T-helper 2 cell (primary cell): ENCODE results near the gene LETMD1.
A peak's percentile ranks its signal among the peaks of the same experiment; 100 is the strongest.
"Not testable (repeated sequence)": the region's sequence is repeated elsewhere in the genome, so short reads cannot be mapped to it uniquely, and the experiment has no call there.

ENCODE experiments used
- DNase-seq, 5 experiments: peaks; one replicate each; pipeline versions ENCODE4 v3.0.0 to v3.0.0-alpha.2; 2012 to 2022

Gene LETMD1

DNA sequence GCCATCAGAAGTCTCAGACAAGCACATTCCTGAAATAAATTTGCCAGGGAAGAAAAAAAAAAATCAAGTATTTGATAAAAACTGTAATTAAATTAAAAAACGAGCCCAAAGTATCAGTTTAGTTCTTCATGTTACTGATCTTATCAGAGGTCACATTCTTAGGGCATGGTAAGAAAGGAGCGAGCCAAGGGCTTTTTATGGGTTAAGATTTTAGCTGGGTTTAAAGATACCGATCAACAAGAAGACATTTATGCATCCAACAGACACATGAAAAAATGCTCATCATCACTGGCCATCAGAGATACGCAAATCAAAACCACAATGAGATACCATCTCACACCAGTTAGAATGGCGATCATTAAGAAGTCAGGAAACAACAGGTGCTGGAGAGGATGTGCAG, 30.2 kb downstream of the LETMD1 start:
- DNase-seq = peak in 1 of 5 experiments; percentile 63

DNA sequence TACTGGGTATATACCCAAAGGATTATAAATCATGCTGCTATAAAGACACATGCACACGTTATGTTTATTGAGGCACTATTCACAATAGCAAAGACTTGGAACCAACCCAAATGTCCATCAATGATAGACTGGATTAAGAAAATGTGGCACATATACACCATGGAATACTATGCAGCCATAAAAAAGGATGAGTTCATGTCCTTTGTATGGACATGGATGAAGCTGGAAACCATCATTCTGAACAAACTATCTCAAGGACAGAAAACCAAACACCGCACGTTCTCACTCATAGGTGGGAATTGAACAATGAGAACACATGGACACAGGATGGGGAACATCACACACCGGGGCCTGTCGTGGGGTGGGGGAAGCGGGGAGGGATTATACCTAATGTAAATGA, 30.7 kb downstream of the LETMD1 start:
- DNase-seq = not testable (repeated sequence)

DNA sequence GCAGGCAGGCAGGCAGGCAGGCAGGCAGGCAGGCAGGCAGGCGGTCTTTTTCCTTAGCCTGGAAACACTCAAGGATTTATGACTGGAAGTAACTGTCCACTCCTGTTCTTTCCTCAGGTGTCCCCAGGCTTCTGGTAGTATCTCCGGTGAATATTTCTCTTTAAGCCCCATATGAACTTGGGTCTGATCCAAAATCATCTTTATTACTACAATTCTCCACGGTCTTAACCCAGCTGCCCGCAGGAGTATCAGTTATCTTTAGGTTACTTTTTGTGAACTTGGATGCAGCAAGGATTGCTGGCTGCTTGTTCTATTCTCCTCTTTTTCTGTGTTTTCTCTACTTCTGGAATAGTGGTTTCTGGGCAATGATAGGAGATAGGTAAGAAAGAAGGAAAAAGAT, 32.0 kb downstream of the LETMD1 start:
- DNase-seq = no peak

DNA sequence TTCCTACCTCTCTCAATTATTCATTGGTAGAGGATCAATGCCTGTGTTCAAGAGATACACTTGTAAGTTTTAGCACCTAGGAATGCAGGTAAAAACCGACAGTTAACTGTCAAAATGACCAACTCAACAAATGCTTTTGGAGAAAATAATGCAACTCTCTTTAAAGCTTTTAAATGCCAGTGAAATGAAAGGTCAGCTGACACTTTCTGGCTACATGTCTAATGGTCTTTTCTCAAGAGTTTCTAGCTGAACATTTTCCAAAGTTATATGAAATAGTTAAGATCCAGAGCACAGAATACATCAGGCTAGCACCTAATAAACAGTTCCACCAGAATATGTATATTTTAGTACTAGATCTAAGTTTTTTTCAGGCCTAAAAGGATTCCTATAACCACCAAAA, 33.3 kb downstream of the LETMD1 start:
- DNase-seq = no peak

DNA sequence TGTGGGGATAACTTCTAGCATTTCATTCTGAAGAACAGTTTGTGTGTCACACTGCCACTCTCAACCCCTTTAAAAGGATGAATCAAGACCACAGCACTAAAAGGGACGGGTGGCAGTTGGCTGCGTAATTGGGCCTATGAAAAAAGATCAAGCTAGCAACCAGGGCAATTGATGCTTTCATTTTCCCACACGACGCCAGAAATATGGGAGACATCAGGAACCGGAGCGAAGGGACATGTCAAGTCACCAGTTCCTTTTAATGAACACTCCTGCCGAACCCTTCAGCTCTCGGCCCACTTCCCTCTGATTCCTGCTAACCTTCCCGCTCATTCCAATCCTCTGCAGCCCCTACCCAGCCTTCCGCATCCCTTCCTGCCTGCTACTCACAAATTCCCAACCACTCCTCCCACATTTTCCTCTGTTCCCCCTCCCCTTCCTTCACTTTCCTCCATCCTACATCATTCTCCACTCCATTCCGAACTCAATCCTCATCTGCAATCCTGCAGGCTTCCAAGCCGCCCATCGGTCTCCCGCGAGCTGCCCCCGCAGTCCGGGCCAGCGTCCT, 34.5 kb downstream of the LETMD1 start:
- DNase-seq = peak in 2 of 5 experiments; percentile 4 to 57

DNA sequence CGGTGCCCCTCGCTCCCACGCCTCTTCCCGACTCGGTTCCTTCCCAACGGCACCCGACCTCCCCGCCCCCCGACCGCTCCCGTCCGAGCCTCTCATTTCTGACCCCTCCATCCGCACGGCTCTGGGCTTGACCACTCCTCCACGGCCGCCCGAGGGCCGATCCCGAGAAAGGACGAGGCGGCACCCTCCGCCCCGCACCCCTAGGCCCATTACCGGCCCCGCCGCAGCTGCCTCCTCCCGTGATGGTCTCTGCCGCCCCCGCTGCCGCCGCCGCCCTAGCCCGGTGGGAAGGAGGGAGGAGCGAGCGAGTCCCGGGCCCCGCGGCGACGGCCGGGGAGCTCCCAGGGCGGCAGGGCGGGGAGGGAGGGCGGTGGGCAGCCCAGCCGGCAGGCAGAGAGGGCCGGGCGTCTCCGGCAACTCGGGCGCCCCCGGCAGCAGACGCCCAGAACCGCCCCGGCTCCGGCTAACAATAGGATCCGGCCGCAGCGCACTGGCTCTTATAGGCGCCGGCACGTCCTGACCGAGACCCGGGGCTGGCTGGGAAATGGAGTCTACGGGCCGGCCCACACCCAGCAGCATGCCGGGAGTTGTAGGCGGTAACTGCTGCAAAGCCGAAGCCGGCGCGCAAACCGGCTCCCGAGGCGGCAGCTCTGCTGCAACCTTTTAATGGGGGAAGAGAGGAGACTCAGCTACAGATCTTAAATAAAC, 35.2 kb downstream of the LETMD1 start, which contains the start of gene CSRNP2:
Gene CSRNP2 (minus strand): TSS at position 471 of the 708 bp plus-strand sequence. CDS start 7,035 bp downstream, outside the sequence.
- peak; percentile 91 to 98 (median 92) for DNase-seq

DNA sequence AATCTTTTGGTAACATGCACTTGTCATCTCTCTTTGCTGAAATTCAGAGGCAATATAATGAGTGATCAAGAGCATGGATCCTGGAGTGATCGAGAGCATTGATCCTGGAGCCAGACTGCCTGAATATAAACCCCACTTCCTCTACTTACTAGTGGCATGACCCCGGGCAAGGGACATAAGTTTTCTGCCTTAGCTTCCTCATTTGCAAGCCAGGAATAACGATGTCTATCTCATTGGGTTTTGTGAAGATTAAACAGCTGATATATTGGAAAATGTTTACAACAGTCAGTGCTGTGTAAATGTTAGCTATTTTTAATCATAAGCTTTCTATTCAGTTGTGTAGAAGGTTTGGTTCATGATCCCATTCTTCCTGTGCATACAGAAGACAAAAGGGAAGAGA, 37.6 kb downstream of the LETMD1 start:
- no peak for DNase-seq

DNA sequence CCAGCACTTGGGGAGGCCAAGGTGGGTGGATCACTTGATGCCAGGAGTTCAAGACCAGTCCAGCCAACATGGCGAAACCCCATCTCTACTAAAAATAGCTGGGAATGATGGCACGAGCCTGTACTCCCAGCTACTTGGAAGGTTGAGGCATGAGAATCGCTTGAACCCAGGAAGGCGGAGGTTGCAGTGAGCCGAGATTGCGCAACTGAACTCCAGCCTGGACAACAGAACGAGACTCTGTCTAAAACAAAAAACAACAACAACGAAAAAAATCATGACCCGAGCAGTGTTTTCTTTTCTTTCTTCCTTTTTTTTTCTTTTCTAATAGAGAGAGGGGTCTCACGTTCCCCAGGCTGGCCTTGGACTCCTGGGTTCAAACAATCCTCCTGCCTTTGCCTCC, 38.8 kb downstream of the LETMD1 start:
- DNase-seq = no peak

DNA sequence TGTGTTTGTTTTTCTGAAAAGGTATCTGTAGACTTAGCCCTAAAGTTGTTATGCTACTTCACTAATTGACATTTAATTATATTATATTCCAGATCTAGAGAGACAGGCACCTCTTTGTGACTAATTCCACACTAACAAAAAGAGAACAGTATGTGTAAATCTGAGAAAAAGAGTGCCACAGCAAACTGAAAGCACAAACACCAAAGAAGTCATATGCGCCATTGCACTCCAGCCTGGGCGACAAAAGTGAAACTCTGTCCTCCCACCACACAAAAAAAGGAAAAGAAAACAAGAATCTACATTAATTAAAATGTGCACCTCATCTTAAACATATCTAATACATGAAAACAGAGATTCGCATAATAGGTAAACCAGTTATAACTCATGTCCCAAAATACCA, 39.7 kb downstream of the LETMD1 start:
- DNase-seq = peak in 1 of 5 experiments; percentile 77

DNA sequence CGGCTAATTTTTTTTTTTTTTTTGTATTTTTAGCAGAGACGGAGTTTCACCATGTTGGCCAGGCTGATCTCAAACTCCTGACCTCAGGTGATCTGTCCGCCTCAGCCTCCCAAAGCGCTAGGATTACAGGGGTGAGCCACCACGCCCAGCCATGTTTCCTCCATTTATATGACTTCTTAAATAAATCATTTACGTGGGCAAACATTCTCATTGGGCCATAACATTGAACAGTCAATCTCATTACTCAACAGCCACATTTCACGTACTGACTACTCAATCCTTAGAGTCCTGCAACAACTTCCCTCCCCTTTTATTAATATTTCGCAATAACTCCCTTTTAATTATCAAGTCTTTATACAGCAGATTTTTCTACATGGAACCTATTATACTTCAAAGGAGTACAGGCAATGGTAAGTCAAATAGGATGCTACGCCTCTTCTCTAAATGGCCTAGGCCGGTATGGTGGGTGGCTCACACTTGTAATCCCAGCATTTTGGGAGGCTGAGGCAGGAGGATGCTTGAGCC, 42.6 kb downstream of the LETMD1 start:
- DNase-seq = no peak

DNA sequence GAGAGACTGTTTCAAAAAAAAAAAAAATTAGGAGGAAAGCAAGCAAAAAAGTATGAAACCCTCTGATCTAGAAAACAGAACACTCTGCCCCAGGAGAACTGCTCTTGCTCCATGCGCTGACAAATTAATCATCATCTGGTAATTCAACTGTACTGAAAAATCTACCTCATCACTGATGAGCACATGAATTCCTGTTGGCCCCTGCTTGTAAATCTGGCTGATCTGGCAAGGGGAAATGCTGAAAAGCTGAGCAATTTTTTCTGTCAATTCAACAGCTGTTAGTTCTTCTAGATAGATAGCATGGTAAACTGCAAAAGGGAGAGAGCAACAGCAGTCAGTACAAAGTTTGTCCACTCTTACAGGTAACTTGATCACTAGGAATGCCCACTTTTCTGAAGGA, 50.5 kb downstream of the LETMD1 start:
- DNase-seq = no peak

DNA sequence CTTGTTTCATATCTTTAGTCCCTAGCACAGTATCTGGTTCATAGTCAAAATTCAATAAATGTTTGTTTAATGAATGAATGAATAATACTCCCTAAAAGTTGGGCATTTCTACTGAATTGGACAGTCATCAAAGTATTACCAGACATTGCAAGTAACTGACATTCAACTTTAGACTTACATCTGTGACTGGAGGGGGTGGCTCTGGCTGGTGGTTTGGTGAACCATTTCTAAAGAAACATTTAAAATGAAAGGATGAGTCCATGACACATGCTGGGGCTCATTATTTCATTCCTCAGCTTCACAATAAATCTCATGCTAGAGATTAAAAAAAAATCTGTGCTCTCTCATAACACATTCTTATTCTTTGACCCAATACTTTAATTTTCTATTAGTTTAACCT, 55.9 kb downstream of the LETMD1 start:
- DNase-seq = peak in 1 of 5 experiments; percentile 24

DNA sequence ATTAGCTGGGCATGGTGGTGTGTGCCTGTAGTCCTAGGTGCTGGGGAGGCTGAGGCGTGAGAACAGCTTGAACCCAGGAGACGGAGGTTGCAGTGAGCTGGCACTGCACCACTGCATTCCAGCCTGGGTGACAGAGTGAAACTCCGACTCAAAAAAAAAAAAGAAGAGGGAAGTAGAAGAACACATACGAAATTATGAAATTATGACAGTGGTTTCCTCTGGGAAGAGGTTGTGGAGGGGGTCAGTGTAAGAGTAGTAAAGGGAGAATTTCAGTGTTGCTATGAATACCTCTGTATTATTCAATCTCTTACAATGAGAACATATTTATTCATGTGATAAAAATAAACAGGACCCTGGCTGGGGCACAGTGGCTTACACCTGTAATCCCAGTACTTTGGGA, 60.0 kb downstream of the LETMD1 start:
- DNase-seq = no peak
